DND-41 (cell line): ENCODE measurements around the gene BMP5.

Source experiments
- ATAC-seq: fragments of 200-7000 bp; cut with Tn5 transposase; 3 replicates; pipeline ENCODE4 v1.9.1; 2021; ENCODE audit warnings: low read depth; ENCODE audit not compliant: insufficient read depth
- DNase-seq: peaks from one replicate; pipeline ENCODE4 v3.0.0-alpha.2; 2020
- H2AFZ ChIP-seq: 2 replicates; pipeline ENCODE4 v1.6.0; 2012; ENCODE audit warnings: low read depth, low read length
- H3K27ac ChIP-seq: 2 replicates; pipeline ENCODE4 v1.5.1; 2012; ENCODE audit warnings: low read length, inconsistent platforms
- H3K27me3 ChIP-seq: fragments of 200-600 bp; sonication (generic); 2 replicates; pipeline ENCODE4 v1.6.0; 2012; ENCODE audit warnings: low read length, mild to moderate bottlenecking, inconsistent platforms; ENCODE audit not compliant: insufficient read depth, poor library complexity
- H3K36me3 ChIP-seq: 2 replicates; pipeline ENCODE4 v1.5.1; 2012; ENCODE audit warnings: low read length, inconsistent platforms; ENCODE audit not compliant: insufficient read depth
- H3K4me1 ChIP-seq: 2 replicates; pipeline ENCODE4 v1.5.1; 2012; ENCODE audit warnings: mild to moderate bottlenecking, low read length; ENCODE audit not compliant: insufficient read depth
- H3K4me2 ChIP-seq: 2 replicates; pipeline ENCODE4 v1.6.0; 2012; ENCODE audit warnings: mild to moderate bottlenecking, moderate library complexity, low read length, inconsistent platforms; ENCODE audit not compliant: insufficient read depth
- H3K4me3 ChIP-seq, 2 experiments: fragments of 200-600 bp in 1 of 2; shearing (Covaris generic) in 1 of 2; 2 replicates each; pipeline ENCODE4 v1.5.1; 2012 to 2016; ENCODE audit warnings: inconsistent platforms in 2 of 2, low read length in 2 of 2, mild to moderate bottlenecking in 2 of 2, low read depth in 1 of 2, moderate library complexity in 1 of 2
- H3K79me2 ChIP-seq: 2 replicates; pipeline ENCODE4 v1.6.0; 2012; ENCODE audit warnings: low read length, inconsistent platforms; ENCODE audit not compliant: insufficient read depth
- H3K9ac ChIP-seq: 2 replicates; pipeline ENCODE4 v1.6.0; 2012; ENCODE audit warnings: low read depth, mild to moderate bottlenecking, inconsistent platforms, low read length, moderate library complexity
- H3K9me3 ChIP-seq: 2 replicates; pipeline ENCODE4 v1.5.1; 2012; ENCODE audit warnings: low read length, moderate library complexity, mild to moderate bottlenecking, inconsistent platforms; ENCODE audit not compliant: insufficient read depth, severe bottlenecking
- H4K20me1 ChIP-seq: 2 replicates; pipeline ENCODE4 v1.6.0; 2012; ENCODE audit warnings: low read length; ENCODE audit not compliant: insufficient read depth
- CTCF ChIP-seq: IDR thresholded peaks from 2 replicates; pipeline ENCODE4 v1.5.1; 2012; ENCODE audit warnings: borderline replicate concordance, low read length, moderate library complexity, mild to moderate bottlenecking; ENCODE audit not compliant: poor library complexity, severe bottlenecking; ENCODE audit errors: extremely low read depth
- EZH2 ChIP-seq: IDR thresholded peaks from 3 replicates; pipeline ENCODE4 v1.6.1; 2012; ENCODE audit warnings: borderline replicate concordance, low read depth, mild to moderate bottlenecking, moderate library complexity, low read length, inconsistent platforms; ENCODE audit not compliant: severe bottlenecking

Gene BMP5

GRCh38 chr6:55714831-55715230, 160.6 kb downstream of the BMP5 start:
- TF ChIP-seq EZH2 (no peak), CTCF (no peak)
- Histone ChIP-seq H2AFZ (no peak overlapping the region), H3K4me1 (no peaks in the 10 kb centered on the region), H4K20me1 (no peaks in the 10 kb centered on the region), H3K36me3 (no peaks in the 10 kb centered on the region), H3K9me3 (no peaks in the 10 kb centered on the region), H3K4me2 (no peak overlapping the region), H3K79me2 (no peaks in the 10 kb centered on the region), H3K4me3 (no peak overlapping the region), H3K27ac (no peak overlapping the region), H3K9ac (no peak overlapping the region), H3K27me3 (no peaks in the 10 kb centered on the region)
- ATAC-seq (no peak), DNase-seq (no peak)

GRCh38 chr6:55713436-55713835, 162.0 kb downstream of the BMP5 start:
- H3K9ac ChIP-seq = no peak overlapping the region
- no peak for TF ChIP-seq CTCF
- no peak for TF ChIP-seq EZH2
- ATAC-seq (no peak), DNase-seq (no peak)
- no peaks in the 10 kb centered on the region for H3K27me3 ChIP-seq
- H3K79me2 ChIP-seq = no peaks in the 10 kb centered on the region
- H3K9me3 ChIP-seq = no peaks in the 10 kb centered on the region
- H3K4me3 ChIP-seq = no peak overlapping the region
- H3K4me2 ChIP-seq = no peak overlapping the region
- H3K36me3 ChIP-seq = no peaks in the 10 kb centered on the region
- no peaks in the 10 kb centered on the region for H4K20me1 ChIP-seq
- H2AFZ ChIP-seq = no peak overlapping the region
- H3K4me1 ChIP-seq = no peaks in the 10 kb centered on the region
- H3K27ac ChIP-seq = no peak overlapping the region

- Histone ChIP-seq H2AFZ (no peak overlapping the region), H3K36me3 (no peaks in the 10 kb centered on the region)
Observed at GRCh38 chr6:55708711-55709110, 166.7 kb downstream of the BMP5 start.

More at GRCh38 chr6:55708711-55709110, 166.7 kb downstream of the BMP5 start:
- TF ChIP-seq EZH2 (no peak), CTCF (no peak)
- Histone ChIP-seq H3K27me3 (no peaks in the 10 kb centered on the region), H3K27ac (no peak overlapping the region), H3K9ac (no peak overlapping the region), H3K4me3 (no peak overlapping the region), H3K9me3 (no peaks in the 10 kb centered on the region), H4K20me1 (no peaks in the 10 kb centered on the region), H3K4me1 (no peaks in the 10 kb centered on the region), H3K4me2 (no peak overlapping the region), H3K79me2 (no peaks in the 10 kb centered on the region)
- ATAC-seq = no peak
- DNase-seq = no peak
